ENCODE measurements around the gene DOLPP1.
A peak's percentile ranks its signal among the peaks of the same experiment; 100 is the strongest.
"Not testable (repeated sequence)": the region's sequence is repeated elsewhere in the genome, so short reads cannot be mapped to it uniquely, and the experiment has no call there.

The DOLPP1 gene

GRCh38 chr9:129095170-129095667 is 14.3 kb downstream of the DOLPP1 start:
- DNase-seq, result no peak

DNA sequence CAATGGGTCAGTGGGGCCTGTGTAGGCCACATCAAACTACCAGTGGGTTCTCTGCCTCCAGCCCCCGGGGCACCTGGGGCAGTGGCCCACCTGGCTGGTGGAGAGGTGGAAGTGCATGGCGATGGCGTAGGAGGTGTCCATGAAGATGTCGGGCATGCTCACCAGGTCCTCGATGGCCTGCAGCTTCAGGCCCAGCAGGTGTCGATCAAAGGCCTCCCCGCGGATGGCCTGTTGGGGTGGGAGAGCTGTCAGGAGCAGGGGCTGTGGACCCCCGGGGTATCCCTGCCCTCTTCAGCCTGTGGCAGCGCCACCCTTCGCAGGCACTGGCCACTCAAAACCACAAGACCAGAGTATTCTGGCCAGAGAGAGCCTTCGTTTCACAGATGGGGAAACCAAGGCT is 15.0 kb downstream of the DOLPP1 start:
- no peak for DNase-seq

- DNase-seq, result no peak
Observed at GRCh38 chr9:129097671-129098306, 16.9 kb downstream of the DOLPP1 start.

- no peak for DNase-seq
Observed at GRCh38 chr9:129098328-129098727, 17.4 kb downstream of the DOLPP1 start.

DNA sequence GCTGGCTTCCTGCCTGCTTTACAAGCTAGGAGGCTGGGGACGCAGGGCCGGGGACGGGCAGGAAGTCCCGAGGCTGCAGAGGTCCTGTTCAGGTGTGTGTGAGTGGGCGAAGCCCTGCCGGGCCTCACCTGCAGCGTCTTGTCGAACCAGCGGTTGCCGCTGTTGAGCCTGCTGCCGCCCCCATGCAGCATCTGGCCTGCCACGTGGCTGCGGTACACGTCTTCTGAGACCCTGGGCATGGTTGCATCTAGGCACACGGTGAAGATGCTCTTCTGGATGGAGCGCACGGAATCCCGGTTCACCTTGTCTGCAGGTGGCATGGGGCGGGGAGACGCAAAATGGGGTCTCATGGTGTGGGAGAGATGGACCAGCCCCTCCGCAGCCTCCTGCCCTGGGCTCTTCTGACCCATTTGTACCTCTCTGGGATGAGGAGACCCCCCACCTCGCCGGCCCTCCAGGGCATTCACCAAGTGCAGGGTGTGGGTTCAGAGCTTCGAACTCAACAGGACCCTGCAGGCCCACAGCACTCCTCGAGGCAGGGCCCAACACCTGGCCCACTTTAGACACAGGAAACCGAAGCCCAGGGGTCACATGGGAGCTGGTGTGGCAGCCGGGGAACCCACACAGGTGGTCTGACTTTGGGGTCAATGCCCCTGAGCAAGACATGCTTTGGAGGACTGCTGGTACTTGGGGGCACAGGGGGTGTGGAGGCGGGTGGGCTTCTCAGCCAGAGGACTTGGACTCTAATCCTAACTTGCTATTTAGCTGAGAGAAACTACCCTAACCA is 19.7 kb downstream of the DOLPP1 start:
- DNase-seq, result no peak

GRCh38 chr9:129101279-129101678 is 20.4 kb downstream of the DOLPP1 start:
- DNase-seq, result no peak

- DNase-seq, result no peak
Observed at GRCh38 chr9:129102095-129102525, 21.2 kb downstream of the DOLPP1 start.

DNA sequence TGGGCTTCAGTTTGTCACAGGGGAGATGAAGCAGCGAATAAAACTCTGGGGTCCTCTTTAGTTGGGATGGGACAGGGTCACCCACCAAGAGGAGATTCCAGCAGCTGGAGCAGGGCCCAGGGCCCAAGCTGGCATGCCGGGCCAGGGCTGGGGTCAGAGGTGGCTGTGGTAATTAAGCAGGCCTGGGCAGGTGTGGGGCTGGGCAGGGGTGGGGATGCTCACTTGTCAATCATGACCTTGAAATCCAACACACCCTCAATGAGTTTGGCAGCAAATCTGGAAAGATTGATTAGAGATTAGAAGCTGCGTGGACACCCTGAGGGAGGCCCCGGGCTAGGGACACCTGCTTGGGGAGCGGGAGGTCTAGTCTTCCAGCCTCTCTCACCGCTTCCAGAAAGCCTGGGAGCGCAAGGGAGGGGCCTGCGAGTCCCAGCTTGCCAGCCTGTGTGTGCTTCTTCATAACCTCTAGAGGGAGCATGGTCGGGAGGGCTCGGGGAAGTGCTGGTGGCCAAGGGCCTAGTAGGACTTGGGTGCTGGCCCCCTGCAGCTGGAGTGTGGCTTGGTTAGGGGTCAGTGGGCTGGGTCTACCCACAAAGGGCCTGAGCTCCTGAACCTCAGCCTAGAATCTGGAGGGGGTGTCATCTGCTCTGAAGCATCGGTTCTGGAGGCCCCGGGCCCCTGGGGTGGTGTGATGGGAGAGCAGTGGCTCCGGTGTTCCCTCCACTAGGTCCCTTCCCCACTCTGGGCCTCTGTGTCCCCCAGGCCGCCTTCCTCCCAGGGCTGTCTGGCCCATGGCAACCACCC is 22.1 kb downstream of the DOLPP1 start:
- peak; percentile 9 for DNase-seq

GRCh38 chr9:129103595-129103965 is 22.7 kb downstream of the DOLPP1 start:
- no peak for DNase-seq

- no peak for DNase-seq
Observed at GRCh38 chr9:129104051-129104450, 23.1 kb downstream of the DOLPP1 start.

DNA sequence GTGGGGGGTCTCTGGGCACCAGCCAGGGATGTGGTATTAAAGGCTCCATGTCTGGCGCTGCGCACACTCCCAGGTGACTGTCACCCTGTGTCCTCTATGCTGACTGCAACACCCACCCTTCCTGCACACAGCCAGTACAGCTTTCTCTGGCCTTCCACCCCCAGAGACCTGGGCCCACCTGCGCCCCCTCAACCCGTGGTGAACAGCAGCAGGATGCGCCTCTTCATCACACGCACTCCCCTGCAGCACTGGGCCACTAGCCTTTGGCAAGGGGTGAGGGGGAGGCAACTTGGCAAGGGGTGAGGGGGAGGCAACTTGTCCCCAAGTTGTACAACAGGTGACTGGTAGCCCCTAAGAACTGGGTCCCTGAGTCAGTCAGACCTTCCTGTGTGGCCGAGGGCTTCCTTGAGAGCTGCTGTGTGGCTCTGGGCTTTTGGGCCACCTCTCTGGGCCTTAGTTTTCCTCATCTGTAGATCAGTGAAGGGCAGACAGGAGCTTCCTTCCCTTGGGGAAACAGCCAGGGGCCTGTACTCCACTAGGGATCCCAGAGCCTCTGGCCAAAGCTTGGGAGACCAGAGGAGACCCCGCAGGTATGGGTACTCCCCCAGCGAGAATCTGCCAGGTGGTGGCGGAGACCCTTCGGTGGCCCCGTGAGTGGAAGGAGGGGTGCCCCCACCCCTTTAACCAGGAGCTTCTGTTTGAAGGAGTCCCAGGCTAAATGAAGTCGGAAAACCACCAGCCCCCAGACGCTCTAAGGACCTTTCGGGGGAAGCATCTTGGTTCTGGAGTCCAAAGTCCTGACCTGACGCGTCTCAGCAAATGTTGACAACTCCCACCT is 25.2 kb downstream of the DOLPP1 start:
- no peak for DNase-seq

DNA sequence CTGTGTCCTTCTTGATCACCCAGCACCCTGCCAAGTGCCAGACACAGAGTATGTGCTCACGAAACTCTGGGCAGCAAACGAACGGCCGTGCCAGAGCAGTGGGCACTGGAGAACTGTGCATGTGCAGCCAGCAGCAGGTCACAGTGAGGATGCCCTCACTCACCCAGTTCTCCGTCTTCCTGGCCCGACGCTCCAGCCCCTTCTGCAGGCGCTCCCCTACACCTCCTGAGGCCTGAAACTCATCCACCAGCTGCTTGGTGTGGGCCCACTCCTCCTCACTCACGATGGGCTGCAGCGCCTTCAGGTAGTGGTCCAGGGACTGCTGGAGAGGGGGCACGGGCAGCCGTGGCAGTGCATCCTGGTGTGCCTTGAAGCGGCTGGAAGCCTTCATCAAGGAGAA is 26.7 kb downstream of the DOLPP1 start:
- no peak for DNase-seq

DNA sequence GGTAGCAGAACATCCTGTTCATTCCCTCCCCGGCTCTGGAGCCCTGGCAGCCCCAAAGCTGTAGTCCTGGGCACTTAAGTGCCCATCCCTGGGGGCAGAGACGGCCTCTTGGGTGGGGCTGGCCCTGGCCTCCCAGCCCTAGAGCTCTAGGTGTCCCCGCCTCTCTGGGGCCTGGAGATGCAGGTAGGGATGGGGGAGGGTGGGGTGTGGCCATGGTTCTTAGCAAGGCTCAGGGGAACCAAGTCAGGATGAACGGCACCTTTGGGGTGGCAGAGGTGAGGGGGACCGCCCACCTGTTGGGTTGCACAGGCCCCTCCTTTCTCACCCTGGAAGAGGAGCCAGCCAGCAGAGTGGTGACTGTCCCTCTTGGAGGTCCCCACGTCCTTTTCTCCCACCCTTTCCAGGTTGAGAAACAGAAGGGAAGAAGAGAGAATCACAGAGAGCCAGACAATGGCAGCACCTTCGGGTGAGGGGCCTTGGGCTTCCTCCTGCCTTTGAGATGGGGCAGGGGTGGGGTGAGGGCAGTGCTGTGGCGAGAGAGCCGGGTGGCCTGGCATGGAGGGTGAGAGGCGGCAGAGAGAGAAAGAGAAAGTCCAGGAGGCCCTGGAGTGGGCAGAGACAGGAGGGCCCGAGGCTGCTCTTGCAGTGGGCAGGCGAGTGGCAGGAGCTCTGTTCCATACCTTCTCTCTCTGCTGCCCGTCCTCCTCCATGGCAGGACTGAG is 27.3 kb downstream of the DOLPP1 start:
- DNase-seq, result no peak

DNA sequence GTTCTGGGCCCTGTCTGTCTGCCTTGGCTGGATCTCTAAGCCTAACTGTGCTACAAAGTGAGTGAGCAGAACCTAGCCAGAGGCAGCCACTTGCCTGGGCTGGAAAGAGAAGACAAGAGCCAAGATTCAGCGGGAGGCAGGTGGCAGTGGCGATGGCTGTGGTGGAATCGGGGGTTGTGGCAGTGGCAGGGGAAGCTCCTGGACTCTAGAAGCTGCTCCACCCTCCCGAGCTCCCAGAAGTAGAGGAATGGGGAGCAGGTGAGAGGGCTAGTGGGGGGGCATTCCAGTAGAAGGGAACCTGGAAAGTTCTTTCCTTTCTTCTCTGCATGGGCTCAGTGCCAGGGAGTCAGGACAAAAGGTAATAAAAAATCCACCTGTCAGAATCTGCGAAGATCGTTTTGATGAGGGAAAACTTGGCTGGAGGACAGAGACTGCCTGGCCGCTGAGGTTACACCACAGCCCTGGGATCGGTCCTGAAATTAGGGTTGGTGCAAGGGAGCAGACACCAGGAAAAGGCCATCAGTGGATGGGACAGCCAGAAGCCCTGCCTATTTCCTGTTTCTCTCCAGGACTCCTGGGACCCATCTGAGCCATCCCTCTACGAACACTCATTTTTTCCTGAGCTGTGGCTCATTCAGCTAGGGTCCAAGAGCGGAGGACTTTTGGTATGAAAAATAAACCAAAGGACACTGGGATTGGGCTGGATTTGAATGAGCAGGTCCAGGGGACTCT is 28.1 kb downstream of the DOLPP1 start:
- DNase-seq, result no peak

DNA sequence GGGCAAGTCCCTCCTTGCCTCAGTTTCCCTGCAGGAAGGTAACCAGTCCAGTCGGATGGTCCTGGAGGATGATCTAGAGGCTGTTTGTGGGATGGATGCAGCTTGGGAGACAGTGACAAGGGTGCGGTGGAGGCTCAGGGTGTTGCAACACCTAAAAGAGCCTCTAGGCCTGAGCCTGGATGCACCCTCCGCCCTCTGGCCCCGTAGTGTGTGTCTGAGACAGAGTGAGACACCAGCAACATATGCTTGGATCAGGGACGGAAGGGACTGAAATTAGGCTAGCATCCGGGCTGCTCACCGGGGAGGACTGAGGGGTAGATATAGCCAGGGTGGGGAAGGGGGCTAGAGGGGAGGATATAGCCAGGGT is 28.6 kb downstream of the DOLPP1 start:
- peak; percentile 18 for DNase-seq

DNA sequence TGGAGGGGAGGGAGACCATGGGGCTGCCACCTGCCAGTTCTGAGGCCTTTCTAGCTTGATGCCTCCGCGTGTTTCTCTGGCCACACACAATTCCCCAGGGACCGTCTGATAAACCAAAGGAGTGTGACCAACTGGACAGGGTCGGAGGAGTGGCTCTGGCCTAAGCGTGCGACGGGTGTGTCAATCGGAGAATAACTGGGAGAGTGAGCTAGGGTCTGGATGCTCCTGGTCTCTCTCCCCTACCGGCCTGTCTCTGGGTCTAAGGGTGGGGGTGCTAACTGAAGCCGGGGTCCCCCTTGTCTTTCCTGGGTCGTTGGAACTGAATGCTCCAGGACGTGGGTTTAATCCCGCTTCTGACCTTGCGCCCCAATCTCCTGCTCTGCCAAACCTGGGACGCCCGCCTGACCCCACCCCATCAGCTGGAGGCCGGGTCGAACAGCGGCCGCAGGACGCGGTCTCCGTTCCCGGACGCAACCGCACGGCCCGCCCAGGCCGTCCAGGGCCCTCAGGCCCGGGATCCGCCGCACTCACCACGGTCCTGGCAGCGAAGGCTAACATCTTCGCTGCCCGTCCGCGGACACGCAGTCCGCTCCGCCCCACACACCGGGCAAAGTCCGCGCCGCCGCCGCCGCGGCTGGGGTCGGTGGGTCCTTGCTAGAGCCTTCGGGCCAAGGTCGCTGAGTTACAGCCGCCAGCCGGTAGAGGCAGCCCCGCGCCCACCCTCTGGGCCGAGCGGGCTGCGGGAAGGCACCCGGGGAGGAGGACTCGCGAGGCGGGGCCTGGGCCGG is 29.2 kb downstream of the DOLPP1 start:
- no peak for DNase-seq

- peak; percentile 96 for DNase-seq
Observed at GRCh38 chr9:129110740-129111527, 30.0 kb downstream of the DOLPP1 start, which contains the start of the genes CRAT and PTPA. Gene CRAT, minus strand, starts transcription at chr9:129110793. Its CDS starts 284 bp downstream, at chr9:129110509. Gene PTPA, plus strand, starts transcription at chr9:129111415. Its CDS starts 186 bp downstream, at chr9:129111601.

DNA sequence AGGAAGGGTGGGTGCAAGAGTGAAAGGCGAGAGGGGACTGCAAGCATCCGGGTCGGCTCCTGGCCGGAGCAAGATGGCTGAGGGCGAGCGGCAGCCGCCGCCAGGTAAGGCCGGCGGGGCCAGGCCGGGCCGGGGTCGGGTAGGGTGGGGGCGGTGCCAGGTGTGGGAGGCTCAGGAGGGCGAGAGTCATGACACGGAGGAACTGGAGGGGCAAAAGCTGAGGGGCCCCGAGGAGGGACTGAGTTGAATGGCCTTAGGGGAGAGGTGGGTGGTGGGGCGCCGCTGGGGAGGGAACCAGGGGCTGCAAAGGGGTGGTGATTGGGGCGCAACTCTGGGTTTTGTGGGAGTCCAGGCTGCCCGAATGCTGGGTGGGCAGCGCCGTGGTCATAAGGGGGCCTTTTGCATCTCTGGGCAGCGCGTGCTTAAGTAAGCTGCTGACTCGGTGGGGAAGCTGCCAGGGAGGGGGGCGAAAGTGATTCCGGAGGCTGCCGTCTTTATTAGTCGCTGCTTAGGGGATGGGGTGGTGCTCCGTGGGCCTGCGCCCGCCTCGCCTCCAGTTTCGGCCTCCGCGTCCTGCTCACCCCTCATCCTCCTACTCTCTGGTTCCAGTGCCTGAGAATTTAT is 30.7 kb downstream of the DOLPP1 start:
- peak; percentile 21 for DNase-seq

GRCh38 chr9:129112526-129112925 is 31.6 kb downstream of the DOLPP1 start:
- DNase-seq, result not testable (repeated sequence)

All from CD4-positive, alpha-beta T cell treated with Interleukin-17A for 1 hour (primary cell).